HPDE6-E6E7 (cell line): ENCODE measurements around the gene PSME1.
A peak's percentile ranks its signal among the peaks of the same experiment; 100 is the strongest.

Source experiments
- DNase-seq: peaks from one replicate; pipeline ENCODE4 v3.0.0; 2011; ENCODE audit warnings: missing footprints; ENCODE audit errors: extremely low spot score

The PSME1 gene

DNA sequence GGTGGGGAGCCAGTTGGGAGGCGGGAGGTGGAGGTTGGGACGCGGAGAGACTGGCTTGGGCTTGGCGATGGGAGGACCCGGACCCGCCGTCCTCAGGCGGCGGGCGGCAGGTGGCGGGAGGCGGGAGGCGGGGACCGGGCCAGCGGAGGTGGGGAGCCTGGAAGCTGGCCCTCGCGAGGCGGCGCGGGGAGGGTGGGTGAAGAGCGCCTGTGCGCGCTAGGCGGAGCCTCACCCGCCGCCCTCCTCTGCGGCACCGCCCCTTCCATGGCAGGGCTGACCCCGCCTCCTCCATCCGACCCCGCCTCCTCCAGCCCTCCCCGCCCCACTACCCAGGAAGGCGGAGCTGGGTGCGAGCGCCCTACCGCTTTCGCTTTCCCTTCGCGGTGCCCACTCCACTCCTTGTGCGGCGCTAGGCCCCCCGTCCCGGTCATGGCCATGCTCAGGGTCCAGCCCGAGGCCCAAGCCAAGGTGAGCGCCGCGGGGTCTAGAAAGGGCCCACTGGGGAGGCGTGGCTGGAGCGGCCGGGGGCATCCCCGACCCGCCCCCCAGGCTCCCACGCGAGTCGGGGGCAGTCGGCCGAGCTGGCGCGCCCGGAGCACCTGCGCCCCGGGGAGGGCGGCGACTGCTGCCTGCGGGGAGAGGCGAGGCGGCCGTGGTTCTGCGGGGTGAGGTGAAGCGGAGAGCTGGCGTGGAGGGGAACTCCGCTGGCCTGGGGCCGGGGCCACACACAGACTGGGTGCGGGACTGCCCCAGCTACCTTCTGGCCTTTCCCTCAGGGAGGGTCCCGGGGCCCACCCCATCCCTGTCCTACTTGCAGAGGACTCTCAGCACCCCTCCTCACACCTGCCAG is at the start of gene PSME1:
PSME1 (plus strand) TSS at position 361 of the 850 bp plus-strand sequence; CDS start at position 430, 69 bp downstream.
- peak; percentile 89 for DNase-seq

DNA sequence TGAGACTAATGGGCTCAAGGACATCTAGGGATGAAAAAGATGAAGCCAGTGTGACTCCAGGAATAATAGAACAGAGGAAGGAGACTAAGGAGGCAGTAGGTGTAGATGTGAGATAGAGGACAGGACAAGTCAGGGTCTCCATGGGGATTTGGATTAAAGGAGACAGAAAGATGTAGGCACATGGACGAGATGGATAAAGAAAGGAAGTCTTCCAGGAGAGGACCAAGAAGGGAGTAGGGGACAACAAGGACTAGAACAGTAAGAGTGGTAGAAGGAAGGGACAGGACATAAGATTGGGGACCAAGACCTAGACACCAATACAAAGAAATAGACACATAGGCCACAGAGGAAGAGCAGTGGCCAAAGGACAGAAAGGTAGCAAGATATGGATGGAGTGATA is 49.0 kb upstream of the PSME1 start:
- no peak for DNase-seq

GRCh38 chr14:24088095-24088494 is 47.9 kb upstream of the PSME1 start:
- DNase-seq, result no peak

DNA sequence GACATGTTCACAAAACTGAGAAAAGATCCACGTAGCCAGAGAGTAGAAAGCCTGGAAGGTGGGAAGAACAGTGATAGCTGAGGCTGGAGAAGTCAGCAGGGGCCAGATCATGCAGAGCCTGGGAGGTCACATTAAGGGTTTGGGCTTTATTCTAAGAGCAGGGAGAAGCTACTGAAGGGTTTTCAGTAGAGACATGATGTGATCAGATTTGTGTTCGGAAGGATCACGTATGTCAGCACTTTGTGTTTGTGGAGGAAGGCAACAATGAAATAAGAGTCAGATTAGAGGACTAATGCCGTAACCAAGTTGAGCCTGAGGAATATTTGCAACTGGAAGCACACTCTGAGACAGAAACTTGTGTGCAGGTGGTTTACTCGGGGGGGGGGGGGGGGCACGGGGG is 46.1 kb upstream of the PSME1 start:
- DNase-seq, result no peak

DNA sequence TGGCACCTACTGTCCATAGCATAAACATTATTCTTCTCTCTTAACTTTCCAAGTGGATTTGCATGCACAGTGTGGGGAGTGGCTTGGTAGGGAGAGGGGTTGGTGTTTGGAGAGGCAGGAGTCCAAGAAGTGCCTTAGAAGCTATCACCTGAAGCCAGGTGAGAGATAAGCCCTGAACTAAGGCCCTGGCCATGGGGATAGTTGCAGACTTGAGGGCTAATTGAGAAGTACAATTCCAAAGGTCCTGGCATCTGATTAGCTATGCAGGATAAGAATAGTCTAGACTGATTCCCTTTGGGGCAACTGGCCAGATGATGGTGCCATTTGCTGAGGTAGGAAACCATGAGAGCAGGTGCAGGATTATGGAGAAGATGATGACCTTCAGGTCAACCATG is 43.9 kb upstream of the PSME1 start:
- no peak for DNase-seq

GRCh38 chr14:24092505-24093206 is 43.3 kb upstream of the PSME1 start:
- no peak for DNase-seq

GRCh38 chr14:24093207-24093900 is 42.6 kb upstream of the PSME1 start:
- no peak for DNase-seq

- DNase-seq, result peak; percentile 97
These were observed 41.8 kb upstream of the PSME1 start, which contains the start of gene PCK2 for GRCh38 chr14:24093901-24094840. TSS of gene PCK2 (plus strand) at chr14:24094311. CDS start at chr14:24094406, 95 bp downstream.

GRCh38 chr14:24094841-24095270 is 41.1 kb upstream of the PSME1 start:
- no peak for DNase-seq

DNA sequence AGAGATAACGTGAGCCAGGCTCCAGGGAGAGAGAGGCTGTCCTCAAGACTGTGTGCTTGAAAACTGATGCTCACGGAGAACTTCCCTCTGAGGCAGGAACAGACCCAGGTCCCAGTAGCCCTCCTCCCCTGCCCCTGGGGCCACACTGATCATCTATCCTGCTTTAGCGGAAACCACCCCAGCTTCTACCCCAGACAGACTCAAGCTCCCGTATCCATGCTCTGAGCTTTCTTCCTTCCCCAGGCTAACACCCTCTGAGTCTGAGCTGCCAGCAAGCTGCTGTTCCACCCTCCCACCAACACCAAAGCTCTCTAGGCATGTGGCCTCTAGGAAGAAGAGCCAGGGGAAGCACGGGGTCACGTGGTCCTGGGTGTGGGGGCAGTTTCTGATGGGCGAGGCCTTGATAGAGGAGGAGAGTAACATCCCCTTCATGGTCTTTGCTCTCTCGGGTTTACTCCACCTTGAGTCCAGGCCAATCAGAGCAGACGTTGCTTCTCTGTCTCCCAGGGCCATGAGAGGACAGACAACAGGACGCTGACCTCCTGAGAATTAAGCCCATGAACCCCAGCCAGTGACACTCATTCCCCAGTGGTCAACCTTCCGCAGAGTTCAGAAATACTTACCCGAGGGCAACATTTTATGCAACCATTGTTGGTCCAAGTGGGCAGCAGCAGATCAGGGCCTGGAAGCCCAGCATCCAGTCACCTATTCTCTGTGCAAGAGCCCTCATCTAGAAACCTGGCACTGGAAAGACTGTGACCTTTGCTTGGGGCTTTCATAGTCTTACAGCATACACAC is 40.5 kb upstream of the PSME1 start:
- DNase-seq, result no peak

DNA sequence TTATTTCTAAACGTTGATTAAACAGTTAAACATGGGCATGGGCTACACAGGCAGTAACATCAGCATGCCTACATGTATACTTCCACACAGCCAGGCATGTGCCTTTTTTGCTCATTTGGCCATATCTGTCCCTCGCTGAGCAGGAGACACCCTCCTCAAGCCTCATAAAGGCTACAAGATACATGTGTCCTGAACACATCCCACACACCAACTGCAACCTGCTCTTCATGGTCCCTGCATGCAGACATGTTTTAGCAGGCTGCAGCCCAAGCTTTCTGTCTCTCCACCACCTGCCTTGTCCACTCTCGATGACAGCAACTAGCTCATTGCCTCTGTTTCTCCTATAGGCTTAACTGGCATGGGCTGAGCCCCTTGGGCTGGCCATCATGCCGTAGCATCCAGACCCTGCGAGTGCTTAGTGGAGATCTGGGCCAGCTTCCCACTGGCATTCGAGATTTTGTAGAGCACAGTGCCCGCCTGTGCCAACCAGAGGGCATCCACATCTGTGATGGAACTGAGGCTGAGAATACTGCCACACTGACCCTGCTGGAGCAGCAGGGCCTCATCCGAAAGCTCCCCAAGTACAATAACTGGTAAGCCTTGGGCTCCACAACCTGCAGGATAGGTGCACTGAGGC is 39.3 kb upstream of the PSME1 start:
- DNase-seq, result no peak

- no peak for DNase-seq
These were observed 37.6 kb upstream of the PSME1 start for GRCh38 chr14:24098229-24098926.

GRCh38 chr14:24098927-24099813 is 36.8 kb upstream of the PSME1 start:
- DNase-seq, result no peak

DNA sequence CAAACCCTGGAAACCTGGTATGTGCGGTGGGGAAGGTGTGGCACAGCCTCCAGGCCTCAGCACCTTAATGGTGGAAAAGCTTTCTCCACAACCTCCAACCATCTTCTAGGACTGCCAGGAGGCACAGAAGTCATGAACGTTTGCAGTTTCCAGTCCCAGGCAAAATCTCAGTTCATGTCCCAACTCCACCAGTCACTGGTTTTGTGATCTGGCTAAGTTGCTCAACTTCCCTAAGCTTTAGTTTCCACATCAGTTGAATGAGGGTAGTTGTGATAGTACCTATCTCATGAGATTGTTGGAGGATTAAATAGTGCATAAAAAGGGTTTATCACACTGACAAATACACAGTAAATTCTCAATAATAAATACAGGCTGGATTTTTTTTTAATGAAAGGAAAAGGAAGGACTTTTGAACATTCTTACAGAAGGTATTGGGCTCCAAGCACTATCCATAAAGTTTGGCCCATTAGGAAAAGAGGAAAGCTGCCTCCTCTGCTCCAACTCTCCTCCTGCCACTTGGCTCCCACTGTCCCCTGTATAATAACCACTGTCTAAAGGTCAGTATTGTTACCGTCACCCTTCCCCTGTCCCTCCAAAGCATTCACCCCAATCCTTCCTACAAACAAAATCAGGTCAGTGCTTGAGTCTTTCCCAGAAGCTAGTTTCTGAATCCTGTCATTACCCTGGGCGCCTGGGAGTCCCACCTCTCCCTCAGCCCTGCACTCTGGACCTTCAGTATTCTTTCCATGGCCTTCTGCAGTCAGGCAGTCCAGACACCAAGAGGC is 35.6 kb upstream of the PSME1 start:
- no peak for DNase-seq

DNA sequence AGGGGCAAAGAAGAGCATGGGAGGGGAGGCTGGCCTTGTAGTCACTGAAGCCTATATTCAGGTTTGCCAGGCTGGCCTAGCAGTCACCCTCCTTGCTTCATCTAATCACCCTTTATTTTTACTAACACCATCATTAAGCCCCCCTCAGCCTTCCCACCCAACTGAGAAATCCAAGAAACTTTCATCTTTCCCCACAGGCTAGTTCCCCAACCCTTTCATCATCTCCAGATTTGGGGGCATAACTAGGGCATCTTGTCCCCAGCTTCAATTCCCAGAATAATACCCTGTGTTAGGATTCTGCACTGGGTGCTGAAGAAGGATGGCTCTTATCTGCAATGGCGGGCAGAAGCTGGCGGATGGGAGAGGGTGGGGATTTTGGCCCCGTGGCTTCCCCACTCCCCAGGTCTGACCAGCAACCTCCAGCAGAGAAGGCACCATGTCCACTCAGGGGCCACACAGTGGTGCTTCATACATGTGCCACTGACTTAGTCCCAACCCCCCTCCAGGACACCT is 35.0 kb upstream of the PSME1 start:
- no peak for DNase-seq

- no peak for DNase-seq
These were observed 33.5 kb upstream of the PSME1 start for GRCh38 chr14:24102357-24103048.

DNA sequence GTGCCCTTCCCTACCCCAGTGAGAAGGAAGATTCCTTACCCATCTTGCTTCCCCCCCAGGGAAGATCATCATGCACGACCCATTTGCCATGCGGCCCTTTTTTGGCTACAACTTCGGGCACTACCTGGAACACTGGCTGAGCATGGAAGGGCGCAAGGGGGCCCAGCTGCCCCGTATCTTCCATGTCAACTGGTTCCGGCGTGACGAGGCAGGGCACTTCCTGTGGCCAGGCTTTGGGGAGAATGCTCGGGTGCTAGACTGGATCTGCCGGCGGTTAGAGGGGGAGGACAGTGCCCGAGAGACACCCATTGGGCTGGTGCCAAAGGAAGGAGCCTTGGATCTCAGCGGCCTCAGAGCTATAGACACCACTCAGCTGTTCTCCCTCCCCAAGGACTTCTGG is 32.5 kb upstream of the PSME1 start:
- DNase-seq, result no peak
